SK-N-SH (cell line): ENCODE results near the gene KRTAP5-9.

ENCODE experiments used
- CTCF ChIP-seq: fragments of 200-600 bp; sonication (generic); IDR thresholded peaks from 2 replicates; pipeline ENCODE4 v1.6.1; 2017; ENCODE audit warnings: antibody characterized with exemption, mild to moderate bottlenecking, moderate library complexity
- EZH2phosphoT487 ChIP-seq: fragments of 200-600 bp; sonication (generic); IDR thresholded peaks from 2 replicates; pipeline ENCODE4 v1.6.1; 2017; ENCODE audit warnings: low read depth, mixed run types, mild to moderate bottlenecking, antibody characterized with exemption, moderate library complexity, borderline replicate concordance
- PBX3 ChIP-seq: IDR thresholded peaks from 2 replicates; pipeline ENCODE4; 2012
- POLR2AphosphoS5 ChIP-seq: IDR thresholded peaks from 2 replicates; pipeline ENCODE4 v1.6.1; 2012; ENCODE audit warnings: low read depth, low read length
- RAD21 ChIP-seq: IDR thresholded peaks from 2 replicates; pipeline ENCODE4 v1.6.1; 2012; ENCODE audit warnings: mild to moderate bottlenecking, low read length
- REST ChIP-seq: IDR thresholded peaks from 2 replicates; pipeline ENCODE4 v1.6.1; 2012; ENCODE audit warnings: mild to moderate bottlenecking, low read depth, low read length, moderate library complexity
- RFX5 ChIP-seq: IDR thresholded peaks from 2 replicates; pipeline ENCODE4 v1.6.1; 2012; ENCODE audit warnings: mild to moderate bottlenecking, improper control_type of control experiment, low read length
- USF2 ChIP-seq: fragments of 150-350 bp; IDR thresholded peaks from 2 replicates; pipeline ENCODE4 v1.6.1; 2017; ENCODE audit warnings: antibody characterized with exemption, low read length, low read depth, borderline replicate concordance

GRCh38 chr11:71568704-71569349 is 20.6 kb downstream of the KRTAP5-9 start:
- TF ChIP-seq CTCF (no peak), RFX5 (no peak), REST (no peak), USF2 (no peak), EZH2phosphoT487 (no peak), PBX3 (no peak), RAD21 (no peak), POLR2AphosphoS5 (no peak)
